T-helper 9 cell (primary cell): Measurements from ENCODE around the gene UNC5A.
"Not testable (repeated sequence)": the region's sequence is repeated elsewhere in the genome, so short reads cannot be mapped to it uniquely, and the experiment has no call there.

Experiments
- DNase-seq: peaks from one replicate; pipeline ENCODE4 v3.0.0-alpha.2; 2020

Gene UNC5A

DNA sequence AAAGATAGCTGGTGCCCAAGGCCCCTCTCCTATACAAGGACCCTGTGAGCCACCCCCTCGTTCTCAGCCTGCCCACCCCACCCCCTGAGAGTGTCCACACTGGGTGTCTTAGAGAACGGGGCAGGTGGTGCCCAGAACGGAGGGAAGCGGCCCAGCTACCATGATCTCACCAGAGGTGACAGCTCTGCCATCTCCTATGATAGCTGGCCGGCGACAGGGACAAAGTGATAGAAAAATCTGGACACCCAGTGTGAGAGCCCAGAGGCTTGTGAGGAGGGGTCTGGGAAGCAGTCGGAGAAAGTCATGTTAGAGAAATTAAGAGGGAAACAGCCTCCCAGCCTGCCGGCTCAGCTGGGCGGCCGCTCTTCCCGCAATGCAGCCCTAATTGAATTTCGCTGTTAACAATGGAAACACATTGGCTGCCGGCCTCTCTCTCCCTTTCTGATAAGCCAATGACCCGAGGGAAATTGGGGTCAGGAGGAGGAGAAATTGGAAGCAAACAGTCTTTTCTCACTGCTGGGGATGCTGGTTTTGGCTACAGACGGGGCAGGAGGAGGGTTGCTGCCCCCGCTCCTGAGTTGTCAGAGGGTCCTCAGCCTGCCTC, 56.5 kb downstream of the UNC5A start:
- DNase-seq: no peak

DNA sequence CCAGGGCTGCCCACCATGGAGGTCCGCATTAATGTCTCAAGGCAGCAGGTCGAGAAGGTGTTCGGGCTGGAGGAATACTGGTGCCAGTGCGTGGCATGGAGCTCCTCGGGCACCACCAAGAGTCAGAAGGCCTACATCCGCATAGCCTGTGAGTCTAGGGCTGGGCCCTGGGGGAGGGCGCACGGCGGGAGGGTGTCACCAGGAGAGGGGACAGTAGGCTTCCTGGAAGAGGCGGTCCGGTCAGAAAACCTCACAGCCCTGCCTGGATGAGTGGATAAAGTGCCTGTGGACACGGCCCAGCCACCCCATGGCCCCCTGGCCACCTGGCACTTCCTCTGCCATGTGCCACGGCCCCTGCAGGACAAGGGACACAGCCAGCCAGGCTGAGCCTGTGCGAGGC, 57.8 kb downstream of the UNC5A start:
- DNase-seq: no peak

DNA sequence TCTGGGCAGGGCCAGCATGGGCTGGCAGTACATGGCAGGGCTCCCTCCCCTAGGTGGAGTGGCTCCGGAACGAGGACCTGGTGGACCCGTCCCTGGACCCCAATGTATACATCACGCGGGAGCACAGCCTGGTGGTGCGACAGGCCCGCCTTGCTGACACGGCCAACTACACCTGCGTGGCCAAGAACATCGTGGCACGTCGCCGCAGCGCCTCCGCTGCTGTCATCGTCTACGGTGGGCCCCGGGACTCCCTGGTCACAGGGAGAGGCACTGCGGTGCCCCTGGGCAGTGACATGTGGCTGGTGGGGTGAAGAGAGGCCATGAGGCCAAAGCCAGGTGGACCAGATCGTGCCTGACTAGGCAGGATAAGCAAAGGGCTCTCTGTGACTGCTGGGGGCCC, 58.4 kb downstream of the UNC5A start:
- no peak for DNase-seq

DNA sequence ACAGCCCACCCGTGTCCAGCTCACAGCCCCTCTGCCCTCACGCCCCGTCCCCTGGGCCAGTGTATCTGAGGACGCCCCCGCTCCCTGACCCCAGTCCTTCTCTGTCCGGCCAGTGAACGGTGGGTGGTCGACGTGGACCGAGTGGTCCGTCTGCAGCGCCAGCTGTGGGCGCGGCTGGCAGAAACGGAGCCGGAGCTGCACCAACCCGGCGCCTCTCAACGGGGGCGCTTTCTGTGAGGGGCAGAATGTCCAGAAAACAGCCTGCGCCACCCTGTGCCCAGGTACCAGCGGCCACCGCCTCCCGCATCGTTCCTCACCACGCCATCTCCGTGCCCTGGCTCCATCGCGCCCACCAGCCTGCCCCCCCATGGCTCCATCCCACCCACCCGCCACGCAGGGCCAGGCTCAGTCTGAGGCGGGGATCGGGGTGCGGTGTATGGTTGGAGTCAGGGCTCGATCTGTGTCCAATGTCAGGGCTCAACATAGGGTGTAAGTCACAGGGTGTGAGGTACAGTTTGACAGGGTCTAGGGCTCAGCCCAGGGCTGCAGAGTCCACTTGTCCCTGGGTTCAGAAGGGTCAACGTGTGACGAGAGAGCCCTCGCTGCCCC, 59.2 kb downstream of the UNC5A start:
- DNase-seq: no peak

DNA sequence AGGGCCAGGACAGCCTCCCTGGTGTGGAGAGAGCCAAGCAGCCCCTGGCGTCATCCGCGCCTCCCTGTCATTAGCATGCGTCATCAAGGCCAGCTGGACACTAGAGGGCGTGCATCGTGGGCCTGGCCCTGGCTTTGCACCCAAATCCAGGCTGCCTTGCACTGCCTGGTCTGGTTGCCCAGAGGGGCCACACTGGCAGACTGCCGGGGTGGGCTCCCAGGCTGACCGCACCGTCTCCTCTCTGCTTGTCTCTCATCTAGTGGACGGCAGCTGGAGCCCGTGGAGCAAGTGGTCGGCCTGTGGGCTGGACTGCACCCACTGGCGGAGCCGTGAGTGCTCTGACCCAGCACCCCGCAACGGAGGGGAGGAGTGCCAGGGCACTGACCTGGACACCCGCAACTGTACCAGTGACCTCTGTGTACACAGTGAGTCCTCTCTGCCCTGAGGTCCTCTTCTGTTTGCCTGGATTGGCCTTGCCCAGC, 59.8 kb downstream of the UNC5A start:
- no peak for DNase-seq

DNA sequence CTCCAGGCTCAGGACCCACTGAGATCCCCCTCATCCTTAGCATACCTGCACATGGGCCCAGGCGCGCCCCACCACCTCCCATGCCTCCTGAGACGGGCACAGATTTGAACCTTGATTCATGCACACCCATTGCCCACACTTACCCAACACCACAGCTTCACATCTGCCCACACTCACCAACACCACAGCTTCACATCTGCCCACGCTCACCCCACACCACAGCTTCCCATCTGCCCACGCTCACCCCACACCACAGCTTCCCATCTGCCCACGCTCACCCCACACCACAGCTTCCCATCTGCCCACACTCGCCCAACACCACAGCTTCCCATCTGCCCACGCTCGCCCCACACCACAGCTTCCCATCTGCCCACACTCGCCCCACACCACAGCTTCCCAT, 60.3 kb downstream of the UNC5A start:
- DNase-seq: not testable (repeated sequence)

DNA sequence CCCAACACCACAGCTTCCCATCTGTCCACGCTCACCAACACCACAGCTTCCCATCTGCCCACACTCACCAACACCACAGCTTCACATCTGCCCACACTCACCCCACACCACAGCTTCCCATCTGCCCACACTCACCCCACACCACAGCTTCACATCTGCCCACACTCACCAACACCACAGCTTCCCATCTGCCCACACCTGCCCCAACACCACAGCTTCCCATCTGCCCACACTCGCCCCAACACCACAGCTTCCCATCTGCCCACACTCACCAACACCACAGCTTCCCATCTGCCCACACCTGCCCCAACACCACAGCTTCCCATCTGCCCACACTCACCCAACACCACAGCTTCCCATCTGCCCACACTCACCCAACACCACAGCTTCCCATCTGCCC, 62.2 kb downstream of the UNC5A start:
- not testable (repeated sequence) for DNase-seq

DNA sequence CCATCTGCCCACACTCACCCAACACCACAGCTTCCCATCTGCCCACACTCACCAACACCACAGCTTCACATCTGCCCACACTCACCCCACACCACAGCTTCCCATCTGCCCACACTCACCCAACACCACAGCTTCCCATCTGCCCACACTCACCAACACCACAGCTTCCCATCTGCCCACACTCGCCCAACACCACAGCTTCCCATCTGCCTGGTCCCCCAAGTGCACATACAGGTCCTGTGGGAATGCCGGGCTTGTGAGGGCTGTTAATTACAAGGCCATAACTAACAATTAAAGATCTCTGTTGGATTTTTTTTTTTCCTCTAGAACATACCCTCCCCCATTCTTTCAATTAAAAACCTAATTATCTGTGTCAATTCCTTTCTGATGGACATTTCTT, 62.7 kb downstream of the UNC5A start:
- not testable (repeated sequence) for DNase-seq

DNA sequence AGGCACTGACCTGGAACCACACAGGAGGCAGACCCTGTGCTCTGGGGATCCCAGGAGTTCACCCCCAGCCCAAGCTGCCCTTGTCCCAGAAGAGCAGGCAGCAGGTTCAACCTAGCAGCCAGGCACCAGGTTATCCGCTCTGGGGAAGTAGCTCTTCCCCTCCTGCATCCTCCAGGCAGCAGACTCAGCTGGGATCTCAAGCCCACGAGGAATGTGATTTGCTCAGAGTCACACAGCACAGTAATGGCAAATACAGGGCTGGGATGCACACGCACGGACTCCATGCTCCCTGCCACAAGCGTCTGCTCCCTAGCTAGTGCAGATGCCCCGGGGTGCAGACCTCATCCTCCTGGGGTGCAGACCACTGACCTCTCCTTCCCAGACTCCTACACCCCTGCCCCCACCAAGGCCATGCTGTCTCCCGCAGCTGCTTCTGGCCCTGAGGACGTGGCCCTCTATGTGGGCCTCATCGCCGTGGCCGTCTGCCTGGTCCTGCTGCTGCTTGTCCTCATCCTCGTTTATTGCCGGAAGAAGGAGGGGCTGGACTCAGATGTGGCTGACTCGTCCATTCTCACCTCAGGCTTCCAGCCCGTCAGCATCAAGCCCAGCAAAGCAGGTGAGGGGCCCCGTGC, 63.3 kb downstream of the UNC5A start:
- no peak for DNase-seq

DNA sequence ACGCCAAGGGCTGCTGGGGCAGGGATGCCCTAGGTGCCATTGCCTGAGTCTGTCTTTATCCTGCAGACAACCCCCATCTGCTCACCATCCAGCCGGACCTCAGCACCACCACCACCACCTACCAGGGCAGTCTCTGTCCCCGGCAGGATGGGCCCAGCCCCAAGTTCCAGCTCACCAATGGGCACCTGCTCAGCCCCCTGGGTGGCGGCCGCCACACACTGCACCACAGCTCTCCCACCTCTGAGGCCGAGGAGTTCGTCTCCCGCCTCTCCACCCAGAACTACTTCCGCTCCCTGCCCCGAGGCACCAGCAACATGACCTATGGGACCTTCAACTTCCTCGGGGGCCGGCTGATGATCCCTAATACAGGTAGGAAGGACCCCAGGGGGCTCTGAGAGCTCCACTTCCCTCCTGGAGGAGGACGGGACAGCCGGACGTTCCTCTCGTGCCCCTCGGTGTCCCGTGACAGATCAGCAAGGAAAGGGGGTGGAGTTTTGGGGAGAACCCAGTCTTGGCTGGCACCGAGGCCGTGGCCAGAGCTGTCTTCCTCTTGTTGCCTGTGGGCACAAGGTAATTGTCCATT, 63.9 kb downstream of the UNC5A start:
- DNase-seq: no peak

DNA sequence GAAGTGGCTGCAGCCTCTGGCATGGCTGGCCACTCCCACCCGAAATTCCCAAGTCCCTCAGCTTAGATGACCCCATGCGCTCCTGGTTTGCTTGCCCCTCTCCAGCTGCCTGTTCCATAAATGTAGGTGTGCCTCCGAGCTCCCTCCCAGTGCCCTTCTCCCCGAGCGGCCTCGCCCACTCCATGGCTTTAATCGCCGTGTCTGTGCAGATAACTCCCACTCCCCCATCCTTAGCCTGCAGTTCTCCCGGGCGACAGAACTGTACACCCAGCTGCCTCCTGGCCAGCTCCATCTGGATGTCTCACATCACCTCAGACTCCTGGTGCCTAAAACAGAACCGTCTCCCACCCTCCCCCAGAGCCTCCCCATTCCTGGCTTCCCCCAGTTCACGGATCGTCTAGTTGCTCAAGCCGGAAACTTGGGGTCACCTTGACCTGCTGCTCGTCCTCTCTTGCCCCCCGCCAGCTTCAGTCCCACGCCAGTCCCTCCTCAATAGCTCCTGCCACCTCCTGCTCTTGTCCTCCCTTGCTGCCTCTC, 64.7 kb downstream of the UNC5A start:
- no peak for DNase-seq

DNA sequence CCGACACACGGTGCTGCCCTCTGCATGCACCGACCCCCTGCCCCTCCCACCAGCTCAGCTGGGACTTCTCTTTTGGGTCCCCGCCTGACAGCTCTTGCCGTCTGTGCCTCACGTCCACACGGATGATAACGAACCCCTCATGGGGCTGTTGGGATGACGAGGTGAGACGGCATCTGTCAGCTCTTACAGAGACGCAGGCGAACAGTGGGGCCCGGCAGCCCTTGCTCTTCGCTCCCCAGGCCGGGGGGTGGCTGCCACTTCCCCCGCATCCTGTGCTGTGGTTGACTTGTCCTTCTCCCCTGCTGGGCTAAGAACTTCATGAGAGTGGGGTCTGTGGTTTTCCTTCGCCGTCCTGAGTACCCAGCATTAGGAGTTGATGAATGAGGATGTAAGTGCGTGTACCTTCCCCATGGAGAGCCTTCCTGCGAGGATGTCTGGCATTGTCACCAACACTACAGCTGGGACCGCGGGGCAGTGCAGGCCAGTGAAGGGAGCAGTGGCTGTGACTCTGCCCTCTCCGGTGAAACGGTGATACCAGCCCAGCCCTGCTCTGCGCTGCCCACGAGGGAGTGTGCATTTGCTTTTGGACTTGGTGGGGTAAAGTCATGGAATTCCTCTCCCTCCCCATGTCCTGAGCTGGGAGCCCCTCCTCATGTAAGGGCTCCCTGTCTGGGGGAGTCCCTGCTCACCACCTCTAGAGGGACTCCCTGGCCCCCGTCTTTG, 65.6 kb downstream of the UNC5A start:
- no peak for DNase-seq

DNA sequence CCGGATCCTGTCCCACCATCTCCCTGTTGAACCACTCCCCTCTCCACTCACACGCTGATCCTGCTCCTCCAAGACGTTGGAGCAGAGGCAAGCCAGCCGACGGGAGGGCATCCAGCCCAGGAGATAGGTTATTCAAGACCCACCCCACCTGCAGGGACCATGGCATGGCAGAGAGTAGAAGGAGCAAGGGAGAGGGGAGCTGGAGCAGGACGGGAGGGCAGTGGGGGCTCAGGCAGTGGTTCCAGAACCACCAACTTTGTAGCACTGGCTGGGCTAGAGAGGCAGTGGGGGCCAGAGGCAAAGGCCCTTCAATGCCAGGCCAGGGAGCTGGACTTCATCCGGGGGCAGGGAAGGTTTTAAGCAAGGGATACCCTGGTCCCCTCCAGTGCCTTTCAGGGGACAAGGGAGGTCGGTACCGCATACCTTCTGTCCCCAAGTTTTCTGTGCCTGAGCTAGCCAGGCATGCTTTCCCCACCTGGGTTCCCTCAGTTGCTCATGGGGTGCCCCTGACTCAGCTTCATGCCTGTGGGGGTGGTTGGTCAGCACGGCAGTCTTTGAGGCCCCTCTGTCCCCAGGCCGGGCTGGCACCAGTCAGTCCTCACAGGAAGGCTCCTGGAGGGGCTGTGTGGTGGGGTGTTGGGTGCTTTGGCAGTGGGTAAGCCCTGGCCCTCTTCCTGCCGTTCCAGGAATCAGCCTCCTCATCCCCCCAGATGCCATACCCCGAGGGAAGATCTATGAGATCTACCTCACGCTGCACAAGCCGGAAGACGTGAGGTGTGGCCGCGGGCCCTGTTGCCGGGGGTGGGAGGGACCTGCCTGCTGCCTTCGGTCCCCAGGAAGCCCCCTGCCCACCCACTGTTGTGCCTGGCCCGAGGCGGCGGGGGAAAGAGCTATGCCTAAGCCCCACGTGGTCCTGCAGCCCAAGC, 66.4 kb downstream of the UNC5A start:
- DNase-seq: no peak

DNA sequence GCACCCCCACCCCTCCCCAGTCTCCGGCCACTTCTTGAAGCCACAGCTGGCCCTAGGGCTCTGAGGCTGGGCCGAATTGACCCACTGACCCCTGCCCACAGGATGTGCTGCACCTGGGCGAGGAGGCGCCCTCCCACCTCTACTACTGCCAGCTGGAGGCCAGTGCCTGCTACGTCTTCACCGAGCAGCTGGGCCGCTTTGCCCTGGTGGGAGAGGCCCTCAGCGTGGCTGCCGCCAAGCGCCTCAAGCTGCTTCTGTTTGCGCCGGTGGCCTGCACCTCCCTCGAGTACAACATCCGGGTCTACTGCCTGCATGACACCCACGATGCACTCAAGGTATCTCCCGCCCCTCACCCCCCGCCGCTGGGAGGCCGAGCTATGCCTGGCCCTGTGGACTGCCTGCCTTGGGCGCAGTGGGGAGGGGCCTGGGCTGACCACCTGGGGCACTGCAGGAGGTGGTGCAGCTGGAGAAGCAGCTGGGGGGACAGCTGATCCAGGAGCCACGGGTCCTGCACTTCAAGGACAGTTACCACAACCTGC, 67.5 kb downstream of the UNC5A start:
- DNase-seq: no peak

DNA sequence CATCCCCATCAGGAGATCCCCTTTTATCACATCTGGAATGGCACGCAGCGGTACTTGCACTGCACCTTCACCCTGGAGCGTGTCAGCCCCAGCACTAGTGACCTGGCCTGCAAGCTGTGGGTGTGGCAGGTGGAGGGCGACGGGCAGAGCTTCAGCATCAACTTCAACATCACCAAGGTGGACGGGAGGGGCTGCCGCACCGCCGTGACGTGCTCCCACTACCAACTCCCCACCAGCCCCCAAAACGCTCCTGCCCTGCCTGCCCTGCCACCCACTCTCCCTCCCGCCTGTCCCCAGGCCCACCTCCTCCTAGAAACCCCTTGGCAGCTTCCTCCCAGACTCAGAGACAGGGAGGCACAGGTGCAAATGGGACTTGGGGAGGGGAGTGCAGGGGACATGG, 68.1 kb downstream of the UNC5A start:
- no peak for DNase-seq

DNA sequence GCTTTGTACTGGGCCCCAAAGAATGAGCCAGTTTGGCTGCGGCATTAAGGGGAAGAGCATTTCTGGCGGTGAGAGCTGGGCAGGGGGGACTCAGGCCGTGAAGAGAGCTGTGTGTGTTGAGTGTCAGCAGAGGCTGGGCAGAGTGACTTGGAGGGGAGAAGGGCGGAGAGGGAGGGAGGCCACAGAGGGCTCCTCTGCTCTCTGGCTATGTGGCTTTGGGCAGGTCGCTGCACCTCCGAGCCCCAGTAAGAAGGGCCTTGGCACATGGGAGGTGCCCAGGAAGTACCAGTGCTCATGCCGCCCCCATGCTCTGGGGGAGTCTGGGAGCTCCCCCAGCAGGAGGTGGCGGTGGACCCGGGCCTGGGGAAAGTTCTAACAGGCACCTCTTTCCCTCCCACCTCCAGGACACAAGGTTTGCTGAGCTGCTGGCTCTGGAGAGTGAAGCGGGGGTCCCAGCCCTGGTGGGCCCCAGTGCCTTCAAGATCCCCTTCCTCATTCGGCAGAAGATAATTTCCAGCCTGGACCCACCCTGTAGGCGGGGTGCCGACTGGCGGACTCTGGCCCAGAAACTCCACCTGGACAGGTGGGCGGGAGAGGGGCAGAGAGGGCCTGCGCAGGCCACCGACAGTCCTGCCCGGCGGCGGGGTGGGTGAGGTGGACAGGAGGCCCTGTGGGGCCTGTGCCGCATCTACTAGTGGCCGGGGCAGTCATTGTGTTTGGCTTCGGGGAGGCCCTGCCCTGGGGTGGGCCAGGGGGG, 68.7 kb downstream of the UNC5A start:
- no peak for DNase-seq

DNA sequence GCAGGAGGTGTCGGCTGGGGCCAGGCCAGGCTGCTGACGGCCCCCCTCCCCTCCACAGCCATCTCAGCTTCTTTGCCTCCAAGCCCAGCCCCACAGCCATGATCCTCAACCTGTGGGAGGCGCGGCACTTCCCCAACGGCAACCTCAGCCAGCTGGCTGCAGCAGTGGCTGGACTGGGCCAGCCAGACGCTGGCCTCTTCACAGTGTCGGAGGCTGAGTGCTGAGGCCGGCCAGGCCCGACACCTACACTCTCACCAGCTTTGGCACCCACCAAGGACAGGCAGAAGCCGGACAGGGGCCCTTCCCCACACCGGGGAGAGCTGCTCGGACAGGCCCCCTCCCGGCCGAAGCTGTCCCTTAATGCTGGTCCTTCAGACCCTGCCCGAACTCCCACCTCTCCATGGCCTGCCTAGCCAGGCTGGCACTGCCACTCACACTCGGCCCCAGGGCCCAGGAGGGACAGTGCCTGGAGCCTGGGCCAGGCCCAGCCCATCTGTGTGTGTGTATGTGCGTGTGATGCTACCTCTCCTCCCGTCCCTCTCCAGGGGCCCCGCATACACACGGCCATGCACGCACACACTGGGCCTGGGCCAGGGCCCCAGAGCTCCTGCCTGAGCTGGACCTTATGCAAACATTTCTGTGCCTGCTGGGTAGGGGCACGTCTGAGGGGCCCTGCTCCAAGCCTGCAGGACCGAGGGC, 69.5 kb downstream of the UNC5A start:
- DNase-seq: no peak

DNA sequence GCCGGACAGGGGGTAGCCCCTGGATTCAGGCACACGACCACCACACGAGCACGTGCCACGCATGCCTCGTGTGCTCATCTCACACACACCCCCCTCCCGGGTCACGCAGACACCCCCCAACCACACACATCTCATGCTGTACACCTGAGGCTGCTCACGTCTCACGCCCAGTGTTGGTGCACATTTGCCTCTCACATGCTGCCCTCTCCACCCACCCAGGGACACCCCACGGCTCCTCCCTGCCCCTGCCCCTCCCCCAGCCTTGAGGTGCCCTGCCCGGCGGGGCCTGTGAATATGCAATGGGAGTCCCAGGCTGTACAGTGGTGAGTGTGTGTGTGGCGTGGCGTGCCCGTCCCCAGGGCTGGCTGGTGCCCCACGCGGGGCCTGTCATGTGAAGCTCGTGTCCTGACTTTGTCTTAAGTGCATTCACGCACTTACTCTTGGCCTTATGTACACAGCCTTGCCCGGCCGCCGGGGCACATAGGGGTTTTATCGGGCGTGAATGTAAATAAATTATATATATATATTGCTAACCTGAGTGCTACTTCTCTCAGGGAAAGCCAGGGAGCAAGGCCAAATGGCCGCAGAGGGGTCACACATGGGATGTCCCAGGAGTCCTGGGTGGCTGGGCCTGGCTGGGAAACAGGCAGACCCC, 70.1 kb downstream of the UNC5A start:
- DNase-seq: no peak

DNA sequence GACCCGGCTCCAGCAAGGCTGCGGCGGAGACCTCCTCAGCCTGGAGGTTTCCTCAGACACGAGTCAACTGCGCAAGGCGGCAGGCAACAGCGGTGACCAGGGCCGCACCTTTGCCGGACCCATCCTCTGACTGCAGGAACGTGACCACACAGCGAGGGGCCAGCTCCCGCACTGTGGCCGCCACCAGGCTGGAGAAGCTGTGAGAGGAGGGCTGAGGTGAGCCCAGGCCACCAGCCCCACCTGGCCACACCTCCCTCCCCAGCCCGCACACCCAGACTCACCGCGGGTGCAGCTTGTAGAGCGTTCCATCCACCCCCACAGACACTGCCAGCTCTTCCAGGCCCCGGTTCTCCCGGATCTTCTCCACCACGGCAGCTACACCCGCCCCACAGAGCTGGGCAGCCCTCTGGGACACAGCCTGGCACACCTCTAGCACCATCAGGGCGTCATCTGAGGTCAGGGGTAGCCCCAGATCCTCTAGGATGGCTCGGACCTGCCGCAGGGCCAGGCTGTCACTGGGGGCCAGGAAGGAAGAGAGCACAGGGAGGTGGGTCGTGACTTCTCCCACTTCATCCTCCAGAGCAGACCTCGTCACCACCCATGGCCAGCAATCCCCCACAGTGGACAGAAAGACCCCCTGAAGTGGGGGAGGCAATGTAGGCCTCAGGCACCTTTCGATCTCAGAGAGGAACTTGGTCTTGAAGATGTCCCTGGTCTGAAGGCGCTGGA, 70.8 kb downstream of the UNC5A start:
- DNase-seq: no peak
